CMK (cell line): Measurements from ENCODE around the gene HPF1.
A peak's percentile ranks its signal among the peaks of the same experiment; 100 is the strongest.
"Not testable (repeated sequence)": the region's sequence is repeated elsewhere in the genome, so short reads cannot be mapped to it uniquely, and the experiment has no call there.

ENCODE experiments used
- DNase-seq: peaks from one replicate; pipeline ENCODE4 v3.0.0-alpha.2; 2010; ENCODE audit warnings: low read depth

HPF1 gene

GRCh38 chr4:169757575-169758184, at the start of gene HPF1:
Gene HPF1, minus strand, starts transcription at chr4:169757944. Its CDS starts 67 bp downstream, at chr4:169757877.
- DNase-seq, result peak; percentile 71

- not testable (repeated sequence) for DNase-seq
Observed at GRCh38 chr4:169806770-169807169, 49.0 kb upstream of the HPF1 start.

- DNase-seq, result no peak
Observed at GRCh38 chr4:169803413-169803812, 45.7 kb upstream of the HPF1 start.

- DNase-seq, result no peak
Observed at GRCh38 chr4:169802873-169803272, 45.1 kb upstream of the HPF1 start.

GRCh38 chr4:169800541-169800940, 42.8 kb upstream of the HPF1 start:
- no peak for DNase-seq

GRCh38 chr4:169799260-169799659, 41.5 kb upstream of the HPF1 start:
- no peak for DNase-seq

- DNase-seq, result no peak
Observed at GRCh38 chr4:169795585-169795984, 37.8 kb upstream of the HPF1 start.

GRCh38 chr4:169791527-169792156, 33.9 kb upstream of the HPF1 start:
- DNase-seq, result no peak

GRCh38 chr4:169791062-169791461, 33.3 kb upstream of the HPF1 start:
- DNase-seq, result no peak

- no peak for DNase-seq
Observed at GRCh38 chr4:169774466-169775445, 17.0 kb upstream of the HPF1 start.

GRCh38 chr4:169773889-169774288, 16.1 kb upstream of the HPF1 start:
- no peak for DNase-seq

GRCh38 chr4:169771556-169772080, 13.9 kb upstream of the HPF1 start:
- DNase-seq, result not testable (repeated sequence)

GRCh38 chr4:169770416-169770815, 12.7 kb upstream of the HPF1 start:
- no peak for DNase-seq

- DNase-seq, result no peak
Observed at GRCh38 chr4:169768385-169768784, 10.6 kb upstream of the HPF1 start.

- no peak for DNase-seq
Observed at GRCh38 chr4:169766741-169767140, 9.0 kb upstream of the HPF1 start.

- no peak for DNase-seq
Observed at GRCh38 chr4:169765835-169766234, 8.1 kb upstream of the HPF1 start.

- DNase-seq, result no peak
Observed at GRCh38 chr4:169761846-169762245, 4.1 kb upstream of the HPF1 start.

- no peak for DNase-seq
Observed at GRCh38 chr4:169758401-169758962, 738 bp upstream of the HPF1 start.

- no peak for DNase-seq
Observed at GRCh38 chr4:169756971-169757574, 671 bp downstream of the HPF1 start.

GRCh38 chr4:169745291-169745690, 12.5 kb downstream of the HPF1 start:
- no peak for DNase-seq

- no peak for DNase-seq
Observed at GRCh38 chr4:169744601-169745000, 13.1 kb downstream of the HPF1 start.

GRCh38 chr4:169741569-169741968, 16.2 kb downstream of the HPF1 start:
- DNase-seq, result no peak
